Stimulated activated CD4-positive, alpha-beta T cell treated with anti-CD3 and anti-CD28 coated beads, TNF-alpha, amount 100 ng/mL, for 1 hour (primary cell): ENCODE measurements around the gene CPM.

Experiments used
- DNase-seq, 3 donors: peaks; one replicate each; pipeline ENCODE4 v3.0.0-alpha.2; 2020; ENCODE audit warnings: low read depth in 3 of 3, low spot score in 1 of 3

Gene CPM

GRCh38 chr12:68905733-68906132 is 27.2 kb downstream of the CPM start:
- no peak for DNase-seq

GRCh38 chr12:68904351-68904962 is 28.5 kb downstream of the CPM start:
- DNase-seq, result no peak

GRCh38 chr12:68903511-68903910 is 29.5 kb downstream of the CPM start:
- no peak for DNase-seq

GRCh38 chr12:68901551-68901950 is 31.4 kb downstream of the CPM start:
- DNase-seq, result no peak

GRCh38 chr12:68901145-68901544 is 31.8 kb downstream of the CPM start:
- no peak for DNase-seq

- DNase-seq, result no peak
Observed at GRCh38 chr12:68900241-68900640, 32.7 kb downstream of the CPM start.

- DNase-seq, result no peak
Observed at GRCh38 chr12:68899251-68899771, 33.7 kb downstream of the CPM start.

- DNase-seq, result no peak
Observed at GRCh38 chr12:68896881-68897540, 36.0 kb downstream of the CPM start.

- no peak for DNase-seq
Observed at GRCh38 chr12:68894276-68894855, 38.6 kb downstream of the CPM start.

- DNase-seq, result no peak
Observed at GRCh38 chr12:68893741-68894140, 39.2 kb downstream of the CPM start.

GRCh38 chr12:68893201-68893600 is 39.8 kb downstream of the CPM start:
- no peak for DNase-seq

GRCh38 chr12:68891141-68891540 is 41.8 kb downstream of the CPM start:
- no peak for DNase-seq

- no peak for DNase-seq
Observed at GRCh38 chr12:68890701-68891113, 42.3 kb downstream of the CPM start.

GRCh38 chr12:68888243-68888642 is 44.7 kb downstream of the CPM start:
- DNase-seq, result no peak

- DNase-seq, result no peak
Observed at GRCh38 chr12:68887641-68888040, 45.3 kb downstream of the CPM start.

- DNase-seq, result no peak
Observed at GRCh38 chr12:68886636-68887572, 46.1 kb downstream of the CPM start.

GRCh38 chr12:68885381-68885780 is 47.6 kb downstream of the CPM start:
- no peak for DNase-seq

- DNase-seq, result no peak
Observed at GRCh38 chr12:68884251-68884650, 48.7 kb downstream of the CPM start.

- DNase-seq, result no peak
Observed at GRCh38 chr12:68883151-68883550, 49.8 kb downstream of the CPM start.

- DNase-seq, result no peak
Observed at GRCh38 chr12:68882251-68882964, 50.6 kb downstream of the CPM start.
